GM06990 (cell line): ENCODE results near the gene SMIM14.
"Not testable (repeated sequence)": the region's sequence is repeated elsewhere in the genome, so short reads cannot be mapped to it uniquely, and the experiment has no call there.

Experiments used
- DNase-seq: peaks from one replicate; pipeline ENCODE4 v3.0.0-alpha.2; 2011; ENCODE audit not compliant: insufficient read length; ENCODE audit errors: extremely low read depth
- H3K27me3 ChIP-seq: replicated peaks from 2 replicates; pipeline ENCODE4 v1.6.0; 2011; ENCODE audit warnings: low read length; ENCODE audit not compliant: control insufficient read depth, insufficient read depth
- H3K36me3 ChIP-seq: 2 replicates; pipeline ENCODE4 v1.5.1; 2011; ENCODE audit warnings: low read length; ENCODE audit not compliant: control insufficient read depth, insufficient read depth
- H3K4me3 ChIP-seq: replicated peaks from 2 replicates; pipeline ENCODE4 v1.5.1; 2011; ENCODE audit warnings: low read depth, mild to moderate bottlenecking, control low read depth, low read length
- CTCF ChIP-seq: IDR thresholded peaks from 2 replicates; pipeline ENCODE4 v1.5.1; 2011; ENCODE audit warnings: low read length, control low read depth, mild to moderate bottlenecking, inconsistent platforms; ENCODE audit not compliant: insufficient read depth, poor library complexity, severe bottlenecking

The SMIM14 gene

GRCh38 chr4:39521253-39521919 lies 117.3 kb downstream of the SMIM14 start:
- H3K27me3 ChIP-seq = no peaks in the 10 kb centered on the region
- peaks cover 1% of the 10 kb centered on the region for H3K36me3 ChIP-seq
- no peak for TF ChIP-seq CTCF
- DNase-seq = no peak
- H3K4me3 ChIP-seq = no peak overlapping the region

- no peak for DNase-seq
- H3K27me3 ChIP-seq = no peaks in the 10 kb centered on the region
- H3K4me3 ChIP-seq = no peak overlapping the region
- peaks cover 1% of the 10 kb centered on the region for H3K36me3 ChIP-seq
- TF ChIP-seq CTCF = no peak
These were observed 120.2 kb downstream of the SMIM14 start for GRCh38 chr4:39518484-39518883.

- peaks cover 6% of the 10 kb centered on the region for H3K36me3 ChIP-seq
- DNase-seq = no peak
- no peak overlapping the region for H3K4me3 ChIP-seq
- no peaks in the 10 kb centered on the region for H3K27me3 ChIP-seq
- TF ChIP-seq CTCF = no peak
These were observed 122.2 kb downstream of the SMIM14 start for GRCh38 chr4:39516407-39516966.

- H3K27me3 ChIP-seq, H3K36me3 ChIP-seq, DNase-seq, H3K4me3 ChIP-seq: not testable (repeated sequence)
These were observed 122.8 kb downstream of the SMIM14 start for GRCh38 chr4:39515669-39516401.

GRCh38 chr4:39514888-39515401 lies 123.7 kb downstream of the SMIM14 start:
- H3K4me3 ChIP-seq = no peak overlapping the region
- no peak for TF ChIP-seq CTCF
- no peaks in the 10 kb centered on the region for H3K27me3 ChIP-seq
- peaks cover 6% of the 10 kb centered on the region for H3K36me3 ChIP-seq
- DNase-seq = no peak

GRCh38 chr4:39514266-39514665 lies 124.4 kb downstream of the SMIM14 start:
- H3K36me3 ChIP-seq = not testable (repeated sequence)

More at GRCh38 chr4:39514266-39514665, 124.4 kb downstream of the SMIM14 start:
- H3K4me3 ChIP-seq, H3K27me3 ChIP-seq, DNase-seq: not testable (repeated sequence)
